ENCODE measurements around the gene COL2A1. TPM values are rescaled to one million over a fixed set of nuclear protein-coding genes. Genes with fewer than 3 reads are reported as not detected.

COL2A1 gene
- total RNA-seq, 1 experiment from 2014 or later = 211 TPM

DNA sequence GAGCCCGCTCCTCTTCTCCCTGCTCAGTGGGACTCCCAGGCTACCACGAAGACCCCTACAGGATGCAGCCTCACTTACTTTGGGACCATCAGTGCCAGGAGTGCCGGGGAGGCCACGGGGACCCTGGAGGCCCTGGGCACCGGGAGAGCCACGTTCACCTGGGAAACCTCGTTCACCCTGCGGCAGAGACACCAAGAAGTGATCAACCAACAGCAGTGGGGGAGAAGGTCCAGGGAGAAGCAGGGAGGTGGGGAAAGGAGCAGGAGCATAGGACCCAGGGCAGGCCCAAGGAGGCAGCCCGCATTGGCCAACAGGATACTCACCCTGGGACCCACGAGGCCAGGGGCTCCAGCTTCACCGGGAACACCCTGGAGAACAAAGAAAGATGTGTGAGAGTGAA lies 21.5 kb downstream of the COL2A1 start:
- Histone ChIP-seq H3K27me3 (no peaks in the 10 kb centered on the region), H3K4me1 (peaks cover under 1% of the 10 kb centered on the region; the same call in 1 of the 2 replicates), H3K9me3 (replicated peaks) (no peaks in the 10 kb centered on the region), H3K27ac (no peak overlapping the region), H3K4me3 (no peak overlapping the region), H3K36me3 (peaks cover 16% of the 10 kb centered on the region; the same call in 1 of the 2 replicates)
- no peak for DNase-seq

DNA sequence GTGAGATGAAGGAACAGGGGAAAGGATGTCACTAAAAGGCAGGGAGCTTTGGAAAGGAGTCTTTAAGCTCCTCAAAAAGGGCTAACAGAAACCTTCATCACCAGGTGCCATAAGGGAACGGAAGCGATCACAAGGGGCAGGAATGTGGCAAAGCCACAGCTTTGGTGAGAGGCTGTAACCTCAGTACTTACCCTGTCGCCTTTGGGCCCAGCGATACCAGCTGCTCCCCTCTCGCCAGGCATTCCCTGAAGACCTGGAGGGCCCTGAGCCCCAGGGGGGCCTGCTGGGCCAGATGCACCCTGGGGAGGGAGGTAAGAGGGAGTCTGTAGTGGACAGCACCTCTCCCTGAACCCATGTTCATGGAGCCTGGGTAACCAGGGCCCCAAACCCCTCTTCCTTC lies 22.0 kb downstream of the COL2A1 start:
- H3K9me3 ChIP-seq (replicated peaks) = no peaks in the 10 kb centered on the region
- H3K4me3 ChIP-seq = no peak overlapping the region
- no peak overlapping the region for H3K27ac ChIP-seq
- H3K36me3 ChIP-seq = peaks cover 16% of the 10 kb centered on the region; the same call in 1 of the 2 replicates
- H3K27me3 ChIP-seq = no peaks in the 10 kb centered on the region
- DNase-seq = no peak
- H3K4me1 ChIP-seq = no peaks in the 10 kb centered on the region

DNA sequence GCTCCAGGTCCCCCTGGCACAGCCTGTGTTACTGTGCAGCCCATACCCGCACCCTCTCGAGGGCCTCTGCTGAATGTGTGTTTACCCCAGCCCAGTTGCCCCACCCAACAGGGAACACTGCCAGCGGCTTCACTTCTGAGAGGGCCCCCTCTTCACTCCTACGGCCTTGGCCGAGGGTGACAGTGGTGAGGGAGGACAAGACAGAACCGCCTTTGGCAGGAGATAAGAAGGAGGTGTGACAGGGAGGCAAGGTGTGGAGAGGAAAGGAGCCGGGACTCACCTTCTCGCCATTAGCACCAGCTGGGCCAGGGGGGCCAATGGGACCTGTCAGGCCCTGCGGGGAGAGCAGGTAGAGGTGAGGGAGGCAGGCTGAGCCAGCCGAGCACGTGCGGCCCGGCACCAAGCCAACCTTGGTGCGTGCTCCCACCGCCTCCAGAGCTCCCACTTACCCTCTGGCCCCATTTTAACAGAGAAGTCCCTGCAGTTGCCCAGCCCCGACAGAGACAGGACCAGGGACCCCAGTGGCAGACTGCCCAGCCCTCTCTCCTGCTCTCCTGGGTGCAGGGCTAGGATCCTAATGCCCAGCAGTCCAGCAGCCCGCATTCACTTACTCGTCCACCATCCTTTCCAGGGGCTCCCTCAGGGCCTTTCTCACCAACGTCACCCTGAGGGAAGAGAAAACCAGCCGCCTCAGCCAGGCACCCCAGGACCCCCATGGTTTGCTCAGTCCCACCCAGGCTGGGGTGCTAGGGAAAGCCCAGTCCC lies 22.6 kb downstream of the COL2A1 start:
- no peak overlapping the region for H3K27ac ChIP-seq
- DNase-seq = no peak
- peaks cover 21% of the 10 kb centered on the region; the same call in 1 of the 2 replicates for H3K36me3 ChIP-seq
- H3K4me1 ChIP-seq = no peaks in the 10 kb centered on the region
- no peaks in the 10 kb centered on the region for H3K9me3 ChIP-seq (replicated peaks)
- H3K4me3 ChIP-seq = no peak overlapping the region
- no peaks in the 10 kb centered on the region for H3K27me3 ChIP-seq

DNA sequence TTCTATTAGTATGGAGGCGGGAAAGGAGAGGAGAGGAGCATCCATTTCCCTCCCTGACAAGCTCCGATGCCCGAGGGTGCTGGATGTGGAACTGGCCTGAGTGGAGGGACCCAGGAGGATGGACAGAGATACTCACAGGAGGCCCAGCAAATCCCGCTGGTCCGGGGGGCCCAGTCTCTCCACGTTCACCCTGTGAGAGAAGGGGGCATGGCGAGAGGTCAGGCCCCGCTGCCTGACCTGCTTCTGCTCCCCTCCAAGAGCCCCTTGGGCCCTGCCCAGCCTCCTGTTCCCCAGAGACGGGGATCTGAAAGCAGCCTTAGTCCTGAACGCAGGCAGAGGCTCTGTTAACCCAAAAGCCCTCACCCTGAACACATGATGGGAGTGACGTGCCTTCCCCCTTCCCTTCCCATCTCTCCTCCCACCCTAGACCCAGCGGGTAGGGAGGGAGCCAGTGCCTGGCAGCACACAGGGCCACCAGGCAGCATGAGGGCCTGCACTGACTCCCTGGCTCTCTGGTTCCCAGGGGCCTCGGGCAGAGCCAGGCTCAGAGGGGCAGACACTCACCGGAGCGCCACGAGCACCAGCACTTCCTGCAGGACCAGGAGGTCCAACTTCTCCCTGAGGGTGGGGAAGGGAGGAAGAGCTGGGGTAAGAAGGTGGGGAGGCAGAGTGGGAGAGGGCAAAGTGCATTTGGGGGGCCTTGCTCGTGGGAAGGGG lies 23.3 kb downstream of the COL2A1 start:
- no peak for DNase-seq
- H3K4me1 ChIP-seq = no peaks in the 10 kb centered on the region
- H3K9me3 ChIP-seq (replicated peaks) = no peaks in the 10 kb centered on the region
- peaks cover 26% of the 10 kb centered on the region; the same call in 1 of the 2 replicates for H3K36me3 ChIP-seq
- no peak overlapping the region for H3K27ac ChIP-seq
- H3K27me3 ChIP-seq = no peaks in the 10 kb centered on the region
- H3K4me3 ChIP-seq = no peak overlapping the region

DNA sequence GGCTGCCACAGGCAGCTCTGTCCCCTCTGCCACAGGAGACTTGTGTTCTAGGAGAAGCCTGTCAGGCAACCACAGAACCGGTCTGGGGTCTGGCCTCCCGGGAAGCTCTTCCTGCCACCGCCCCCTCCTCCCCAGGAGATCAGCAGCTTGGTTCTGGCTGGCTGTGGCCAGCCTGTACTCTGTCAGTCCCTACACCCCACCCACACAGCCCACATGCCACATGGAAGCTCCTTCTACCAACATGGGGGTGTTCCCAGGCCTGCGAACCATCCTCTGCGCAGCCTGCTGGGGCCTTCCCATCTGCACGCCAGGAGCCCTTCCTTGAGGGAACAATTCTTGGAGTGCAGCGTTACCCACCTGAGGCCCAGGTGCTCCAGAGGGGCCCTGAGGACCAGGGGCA lies 24.1 kb downstream of the COL2A1 start:
- H3K9me3 ChIP-seq (replicated peaks) = no peaks in the 10 kb centered on the region
- H3K36me3 ChIP-seq = peaks cover 26% of the 10 kb centered on the region
- DNase-seq = no peak
- H3K4me1 ChIP-seq = no peaks in the 10 kb centered on the region
- H3K4me3 ChIP-seq = no peak overlapping the region
- H3K27ac ChIP-seq = no peak overlapping the region
- no peaks in the 10 kb centered on the region for H3K27me3 ChIP-seq

DNA sequence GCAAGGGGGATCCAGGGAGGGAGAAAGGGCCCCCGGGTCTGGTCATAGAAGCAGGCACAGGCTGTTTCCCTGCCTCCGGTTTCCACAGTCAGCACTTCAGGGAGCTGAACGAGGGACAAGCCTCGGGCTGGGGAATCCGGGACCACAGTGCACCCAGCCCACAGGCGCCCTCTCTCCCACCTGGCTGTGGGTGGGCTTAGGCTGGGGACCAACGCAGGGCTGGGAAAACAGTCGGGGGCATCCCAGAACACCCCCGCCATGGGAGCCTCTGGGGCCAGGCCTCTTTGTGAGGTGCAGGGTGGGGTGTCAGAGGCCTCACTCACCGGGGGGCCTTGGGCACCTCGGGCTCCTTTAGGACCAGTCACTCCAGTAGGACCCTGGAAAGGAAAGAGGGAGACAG lies 24.6 kb downstream of the COL2A1 start:
- DNase-seq = no peak
- Histone ChIP-seq H3K27me3 (no peaks in the 10 kb centered on the region), H3K27ac (no peak overlapping the region), H3K4me3 (no peak overlapping the region), H3K4me1 (no peaks in the 10 kb centered on the region), H3K9me3 (replicated peaks) (no peaks in the 10 kb centered on the region), H3K36me3 (peaks cover 31% of the 10 kb centered on the region)

DNA sequence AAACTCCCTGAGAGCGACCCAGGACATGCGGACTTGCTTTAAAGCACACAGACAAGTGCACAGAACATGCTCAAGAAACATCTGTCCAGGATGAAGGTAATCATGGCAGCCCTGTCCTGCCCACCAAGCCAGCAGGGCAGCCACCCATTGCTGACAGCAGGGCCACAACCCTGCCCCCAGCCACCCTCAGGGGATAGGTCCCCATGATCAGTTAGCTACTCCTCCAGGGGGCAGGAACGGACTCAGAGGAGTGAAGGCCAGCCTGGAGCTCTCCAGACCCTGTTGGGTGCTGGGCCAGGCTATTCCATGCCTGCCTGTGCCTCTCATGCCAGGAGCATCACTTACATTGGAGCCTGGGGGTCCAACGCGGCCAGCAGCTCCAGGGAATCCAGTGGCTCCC lies 25.1 kb downstream of the COL2A1 start:
- no peak overlapping the region for H3K4me3 ChIP-seq
- no peak for DNase-seq

DNA sequence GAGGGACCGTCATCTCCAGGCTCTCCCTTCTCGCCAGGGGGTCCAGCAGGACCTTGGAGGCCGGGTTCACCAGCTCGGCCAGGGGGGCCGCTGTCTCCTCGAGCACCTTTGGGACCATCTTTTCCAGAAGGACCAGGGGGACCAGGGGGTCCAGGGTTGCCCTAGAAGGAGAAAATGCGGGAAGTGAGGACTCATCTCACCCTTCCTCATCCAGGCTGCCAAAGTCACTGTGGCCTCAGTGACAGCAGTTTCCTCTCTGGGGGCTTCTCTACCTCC lies 25.7 kb downstream of the COL2A1 start:
- Histone ChIP-seq H3K4me1 (no peaks in the 10 kb centered on the region), H3K9me3 (replicated peaks) (no peaks in the 10 kb centered on the region), H3K4me3 (no peak overlapping the region), H3K27ac (no peak overlapping the region), H3K27me3 (no peaks in the 10 kb centered on the region), H3K36me3 (peaks cover 36% of the 10 kb centered on the region)
- no peak for DNase-seq

More for the DNA sequence above, 25.1 kb downstream of the COL2A1 start:
- Histone ChIP-seq H3K9me3 (replicated peaks) (no peaks in the 10 kb centered on the region), H3K27me3 (no peaks in the 10 kb centered on the region), H3K27ac (no peak overlapping the region), H3K4me1 (no peaks in the 10 kb centered on the region), H3K36me3 (peaks cover 34% of the 10 kb centered on the region)

DNA sequence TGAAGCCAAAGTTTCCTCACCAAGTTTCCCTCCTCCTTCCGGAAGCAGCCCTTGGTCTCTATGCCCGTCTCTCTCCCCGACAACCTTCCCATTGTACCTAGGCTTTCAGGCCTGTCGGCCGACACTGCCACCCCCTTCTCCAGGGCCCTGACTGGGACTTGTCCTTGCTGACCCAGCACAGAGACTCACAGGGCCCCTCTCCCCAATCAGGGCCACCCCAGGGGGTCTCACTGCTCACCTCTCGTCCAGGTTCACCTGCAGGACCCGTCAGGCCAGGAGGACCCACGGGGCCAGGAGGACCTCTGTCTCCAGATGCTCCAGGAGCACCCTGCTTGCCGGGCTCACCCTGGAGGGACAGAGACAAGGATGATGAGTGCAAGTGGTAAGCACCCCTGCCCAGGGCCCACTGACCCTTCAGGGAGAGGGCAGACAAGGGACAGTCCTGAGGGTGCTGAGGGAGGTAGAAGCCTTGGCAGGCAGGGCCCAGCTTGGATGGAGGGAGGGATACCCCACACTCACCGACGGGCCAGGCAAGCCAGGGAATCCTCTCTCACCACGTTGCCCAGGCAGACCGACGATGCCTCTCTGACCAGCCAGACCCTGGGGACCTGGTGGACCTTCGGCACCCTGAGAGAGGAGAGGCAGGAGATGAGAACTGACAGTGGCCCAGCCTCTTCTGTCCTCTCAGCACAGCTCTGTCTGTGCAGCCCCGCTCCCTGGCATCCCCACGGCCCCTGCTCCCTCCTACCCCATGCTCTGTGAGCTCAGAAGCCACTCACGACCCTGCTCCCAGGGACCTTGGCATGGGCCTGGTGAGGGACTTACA lies 26.3 kb downstream of the COL2A1 start:
- Histone ChIP-seq H3K27me3 (no peaks in the 10 kb centered on the region), H3K9me3 (replicated peaks) (no peaks in the 10 kb centered on the region), H3K27ac (no peak overlapping the region), H3K36me3 (peaks cover 38% of the 10 kb centered on the region), H3K4me1 (no peaks in the 10 kb centered on the region), H3K4me3 (no peak overlapping the region)
- no peak for DNase-seq

DNA sequence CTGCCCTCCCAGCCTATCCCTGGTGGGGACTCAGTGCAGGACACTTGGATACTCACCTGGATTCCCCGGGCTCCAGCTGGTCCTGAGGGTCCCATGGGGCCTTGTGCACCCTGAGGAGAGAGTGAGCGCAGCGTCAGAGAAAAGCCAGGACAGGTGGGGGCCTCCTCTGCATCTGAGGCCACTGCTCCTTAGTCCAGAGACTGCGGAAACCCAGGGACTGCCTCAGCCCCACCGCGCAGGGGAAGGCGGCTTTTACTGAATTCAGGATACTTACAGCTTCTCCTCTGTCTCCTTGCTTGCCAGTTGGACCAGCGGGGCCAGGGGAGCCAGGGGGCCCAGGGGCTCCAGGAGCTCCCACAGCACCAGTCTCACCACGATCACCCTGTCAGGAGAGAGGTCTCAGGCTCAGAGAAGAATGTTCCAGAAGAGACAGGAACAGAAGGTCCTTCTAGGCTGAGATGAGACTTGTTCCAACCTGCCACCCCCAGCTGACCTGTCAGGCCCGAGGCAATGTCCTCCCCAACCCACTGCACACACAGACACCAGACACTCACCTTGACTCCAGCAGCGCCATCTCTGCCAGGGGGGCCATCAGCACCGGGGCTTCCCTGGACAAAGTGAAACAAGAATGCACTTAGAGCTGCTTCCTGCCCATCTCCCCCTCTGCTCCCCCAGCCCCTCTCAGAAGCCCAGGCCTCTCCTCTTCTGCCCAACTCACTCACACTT lies 27.1 kb downstream of the COL2A1 start:
- H3K4me1 ChIP-seq = no peaks in the 10 kb centered on the region
- no peaks in the 10 kb centered on the region for H3K27me3 ChIP-seq
- no peak for DNase-seq
- no peak overlapping the region for H3K27ac ChIP-seq
- H3K4me3 ChIP-seq = no peak overlapping the region
- H3K36me3 ChIP-seq = peaks cover 36% of the 10 kb centered on the region
- H3K9me3 ChIP-seq (replicated peaks) = no peaks in the 10 kb centered on the region

DNA sequence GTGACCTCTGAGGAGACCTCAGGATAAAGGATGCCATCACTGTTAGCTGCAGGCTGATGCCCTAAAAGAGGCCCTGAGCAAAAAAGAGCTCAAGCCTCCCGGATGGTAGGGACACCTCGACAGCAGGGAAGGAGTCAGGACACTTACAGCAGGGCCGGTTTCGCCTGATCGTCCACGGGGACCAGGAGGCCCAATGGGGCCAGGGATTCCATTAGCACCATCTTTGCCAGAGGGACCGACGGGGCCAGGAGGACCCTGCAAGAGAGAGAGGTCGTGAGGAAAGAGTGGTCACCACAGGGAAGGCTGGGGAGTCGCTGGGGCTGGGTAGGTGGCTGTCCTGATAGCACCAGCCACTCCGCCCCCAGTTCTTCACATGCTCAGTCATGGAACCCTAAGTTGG lies 28.5 kb downstream of the COL2A1 start:
- no peak overlapping the region for H3K4me3 ChIP-seq
- no peak overlapping the region for H3K27ac ChIP-seq
- H3K9me3 ChIP-seq (replicated peaks) = no peaks in the 10 kb centered on the region
- H3K4me1 ChIP-seq = no peaks in the 10 kb centered on the region
- H3K27me3 ChIP-seq = no peaks in the 10 kb centered on the region
- no peak for DNase-seq
- H3K36me3 ChIP-seq = peaks cover 31% of the 10 kb centered on the region

DNA sequence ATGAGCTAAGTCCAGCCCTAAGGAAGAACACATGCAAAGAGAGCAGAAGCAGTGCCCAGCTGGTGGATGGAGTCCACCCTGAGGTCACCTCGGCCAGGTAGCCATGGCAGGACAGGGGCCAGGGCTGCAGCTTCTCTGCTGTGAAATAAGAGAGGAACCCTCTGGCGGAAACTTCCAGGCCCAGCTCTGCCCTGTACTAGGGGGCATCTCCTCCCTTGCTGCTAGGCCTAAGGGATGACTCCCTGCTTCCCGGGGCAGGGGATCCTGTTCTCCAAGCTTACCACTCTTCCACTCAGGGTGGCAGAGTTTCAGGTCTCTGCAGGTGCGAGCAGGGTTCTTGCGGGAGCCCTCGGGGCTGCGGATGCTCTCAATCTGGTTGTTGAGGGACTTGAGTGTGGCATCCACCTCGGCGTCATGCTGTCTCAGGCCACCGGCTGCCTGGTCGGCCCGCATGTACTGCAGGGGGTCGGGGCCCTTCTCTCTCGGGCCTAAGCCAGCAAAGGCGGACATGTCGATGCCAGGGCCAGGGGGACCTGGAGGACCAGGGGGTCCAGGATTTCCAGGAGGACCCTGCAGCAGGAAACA lies 29.1 kb downstream of the COL2A1 start:
- Histone ChIP-seq H3K4me3 (no peak overlapping the region), H3K27ac (no peak overlapping the region), H3K4me1 (no peaks in the 10 kb centered on the region), H3K36me3 (peaks cover 31% of the 10 kb centered on the region), H3K27me3 (no peaks in the 10 kb centered on the region), H3K9me3 (replicated peaks) (no peaks in the 10 kb centered on the region)
- no peak for DNase-seq

DNA sequence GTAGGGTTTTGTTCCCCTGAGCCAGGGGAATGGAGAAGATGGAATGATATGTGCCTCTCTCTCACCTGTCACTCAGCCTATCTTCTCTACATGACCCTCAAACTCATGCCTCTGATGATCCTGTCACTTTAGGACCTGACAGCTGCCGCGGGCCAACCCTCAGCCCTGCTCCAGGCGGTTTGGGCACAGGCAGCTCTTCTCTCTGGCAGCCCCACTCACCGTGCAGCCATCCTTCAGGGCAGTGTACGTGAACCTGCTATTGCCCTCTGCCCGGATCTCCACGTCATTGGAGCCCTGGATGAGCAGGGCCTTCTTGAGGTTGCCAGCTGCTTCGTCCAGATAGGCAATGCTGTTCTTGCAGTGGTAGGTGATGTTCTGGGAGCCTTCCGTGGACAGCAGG lies 30.4 kb downstream of the COL2A1 start:
- no peak overlapping the region for H3K27ac ChIP-seq
- no peak overlapping the region for H3K4me3 ChIP-seq
- H3K4me1 ChIP-seq = no peaks in the 10 kb centered on the region
- H3K9me3 ChIP-seq (replicated peaks) = no peaks in the 10 kb centered on the region
- H3K36me3 ChIP-seq = peaks cover 33% of the 10 kb centered on the region
- DNase-seq = no peak
- no peaks in the 10 kb centered on the region for H3K27me3 ChIP-seq

DNA sequence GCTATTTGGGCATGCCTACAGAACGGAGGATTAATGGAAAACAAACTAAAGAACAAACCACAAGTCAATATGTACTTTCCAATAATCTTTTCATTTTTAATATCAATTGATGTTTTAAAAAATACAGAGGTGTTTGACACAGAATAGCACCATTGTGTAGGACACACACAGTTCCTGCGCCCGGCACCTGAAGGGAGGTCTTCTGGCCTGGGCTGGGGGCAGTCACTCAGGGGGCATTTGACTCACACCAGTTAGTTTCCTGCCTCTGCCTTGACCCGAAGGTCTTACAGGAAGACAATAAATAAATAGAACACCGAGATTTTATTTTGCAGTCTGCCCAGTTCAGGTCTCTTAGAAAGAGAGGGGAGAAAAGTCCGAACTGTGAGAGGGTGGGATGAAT lies 31.4 kb downstream of the COL2A1 start:
- no peak for DNase-seq
- Histone ChIP-seq H3K27ac (no peak overlapping the region), H3K4me3 (no peak overlapping the region), H3K4me1 (no peaks in the 10 kb centered on the region), H3K36me3 (peaks cover 38% of the 10 kb centered on the region), H3K9me3 (replicated peaks) (no peaks in the 10 kb centered on the region), H3K27me3 (no peaks in the 10 kb centered on the region)
